ENCODE measurements around the gene SCFD2.

The SCFD2 gene

GRCh38 chr4:52877036-52877435 lies 488.8 kb downstream of the SCFD2 start:
- DNase-seq (ENCODE audit: low spot score), result no peak

- no peak for DNase-seq (ENCODE audit: low spot score)
Measured at GRCh38 chr4:52876069-52876468, 489.8 kb downstream of the SCFD2 start.

DNA sequence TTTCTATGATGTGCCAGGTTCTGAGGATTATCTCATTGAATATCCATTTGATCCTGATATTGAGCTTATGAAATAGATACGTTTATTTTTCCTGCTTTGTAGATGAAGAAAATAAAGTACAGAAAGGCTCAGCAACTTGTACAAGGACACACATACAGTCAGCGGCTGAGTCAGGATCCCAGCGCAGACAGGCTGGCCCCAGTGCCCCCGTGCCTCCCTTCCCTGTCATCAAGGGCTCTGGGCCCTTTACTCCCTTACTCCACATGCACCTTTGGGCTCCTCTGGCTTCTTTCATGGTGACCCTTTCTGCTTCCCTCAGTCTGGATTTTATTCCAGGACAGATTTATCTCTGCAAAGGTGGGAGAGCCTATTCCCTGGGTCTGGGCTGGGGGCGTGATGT lies 490.9 kb downstream of the SCFD2 start:
- no peak for DNase-seq (ENCODE audit: low spot score)

GRCh38 chr4:52873861-52874343 lies 492.0 kb downstream of the SCFD2 start:
- DNase-seq (ENCODE audit: low spot score), result no peak

- no peak for DNase-seq (ENCODE audit: low spot score)
Measured at GRCh38 chr4:52873191-52873590, 492.7 kb downstream of the SCFD2 start.

DNA sequence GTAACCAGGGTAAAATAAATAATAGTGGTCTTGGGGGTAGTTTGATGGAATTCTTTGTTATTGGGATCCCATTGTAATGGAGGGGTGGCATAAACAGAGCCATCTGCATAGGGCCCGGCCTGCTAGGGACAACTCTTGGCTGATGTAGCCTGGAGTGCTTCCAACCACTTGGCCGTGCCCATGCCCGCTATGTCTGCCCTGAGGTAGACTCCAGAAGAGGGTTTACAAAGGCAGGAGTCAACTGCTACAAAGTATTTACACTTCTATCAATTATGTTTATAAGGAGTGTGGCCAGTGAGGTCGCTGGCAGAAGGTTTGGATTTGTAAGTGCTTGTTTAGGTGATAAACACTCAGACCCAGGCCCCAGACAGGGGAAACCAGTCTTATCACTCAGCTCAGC lies 495.6 kb downstream of the SCFD2 start:
- DNase-seq (ENCODE audit: low spot score), result no peak

GRCh38 chr4:52869656-52870055 lies 496.2 kb downstream of the SCFD2 start:
- no peak for DNase-seq (ENCODE audit: low spot score)

GRCh38 chr4:52869196-52869595 lies 496.7 kb downstream of the SCFD2 start:
- DNase-seq (ENCODE audit: low spot score), result peak; percentile 69

DNA sequence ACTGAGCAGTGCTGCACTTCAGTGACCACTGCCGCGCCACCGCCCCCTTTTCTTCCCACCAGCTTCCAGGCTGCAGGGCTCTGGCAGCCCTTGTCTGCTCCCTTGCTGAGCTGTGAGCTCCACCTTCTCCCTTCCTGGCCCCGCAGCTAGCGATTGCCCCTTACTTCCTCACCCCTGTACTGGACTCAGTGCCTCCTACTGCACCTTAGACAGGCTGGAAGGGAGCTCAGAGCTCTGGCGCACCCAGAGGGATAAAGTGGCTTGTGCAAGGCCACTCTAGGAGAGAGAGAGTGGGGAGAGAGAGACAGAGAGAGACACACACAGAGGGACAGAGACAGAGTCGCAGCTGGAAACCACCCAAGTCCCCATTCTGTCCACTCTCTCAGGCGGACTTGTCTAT lies 497.7 kb downstream of the SCFD2 start:
- peak; percentile 49 for DNase-seq (ENCODE audit: low spot score)

GRCh38 chr4:52867163-52867562 lies 498.7 kb downstream of the SCFD2 start:
- DNase-seq (ENCODE audit: low spot score), result no peak

GRCh38 chr4:52866734-52867133 lies 499.1 kb downstream of the SCFD2 start:
- DNase-seq (ENCODE audit: low spot score), result no peak

GRCh38 chr4:52865300-52865699 lies 500.6 kb downstream of the SCFD2 start:
- no peak for DNase-seq (ENCODE audit: low spot score)

DNA sequence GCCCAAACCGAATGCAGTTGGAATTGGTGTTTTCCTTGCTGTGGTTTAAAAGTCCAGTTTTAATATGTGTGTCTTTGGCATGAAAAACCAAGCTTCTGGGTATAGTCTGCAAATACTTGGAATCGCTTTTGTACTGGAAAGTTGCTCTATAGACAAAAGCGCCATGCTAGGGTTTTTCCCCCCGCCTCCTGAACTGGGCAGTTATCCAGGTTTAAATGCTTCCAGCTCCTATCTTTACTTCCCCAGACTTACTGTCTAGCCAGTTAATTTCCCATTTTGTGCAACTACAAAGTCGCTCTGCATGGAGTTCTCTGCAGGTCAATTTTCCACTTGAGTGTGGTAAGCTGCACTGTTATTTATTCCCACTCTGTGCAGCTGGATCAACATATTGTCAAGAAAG lies 501.1 kb downstream of the SCFD2 start:
- DNase-seq (ENCODE audit: low spot score), result no peak

DNA sequence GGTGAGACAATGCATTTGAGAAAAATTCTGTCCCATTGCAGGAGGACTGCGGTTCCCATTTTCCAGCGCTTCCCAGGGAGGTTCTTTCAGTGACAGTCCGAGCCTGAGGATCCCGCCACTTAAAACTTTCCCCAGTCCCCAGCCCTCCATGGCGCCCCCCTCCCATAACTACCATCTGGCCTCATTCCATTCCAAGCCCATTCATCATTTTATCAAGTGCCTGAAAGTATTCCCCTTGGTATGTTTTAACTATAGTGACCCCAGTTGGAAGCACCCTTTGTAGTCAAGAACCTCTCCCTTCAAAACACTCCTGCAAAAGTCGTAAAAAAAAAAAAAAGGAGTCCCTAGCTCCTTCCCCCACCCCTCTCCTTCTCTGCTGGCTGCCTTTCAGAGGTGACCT lies 502.5 kb downstream of the SCFD2 start:
- DNase-seq (ENCODE audit: low spot score), result no peak

DNA sequence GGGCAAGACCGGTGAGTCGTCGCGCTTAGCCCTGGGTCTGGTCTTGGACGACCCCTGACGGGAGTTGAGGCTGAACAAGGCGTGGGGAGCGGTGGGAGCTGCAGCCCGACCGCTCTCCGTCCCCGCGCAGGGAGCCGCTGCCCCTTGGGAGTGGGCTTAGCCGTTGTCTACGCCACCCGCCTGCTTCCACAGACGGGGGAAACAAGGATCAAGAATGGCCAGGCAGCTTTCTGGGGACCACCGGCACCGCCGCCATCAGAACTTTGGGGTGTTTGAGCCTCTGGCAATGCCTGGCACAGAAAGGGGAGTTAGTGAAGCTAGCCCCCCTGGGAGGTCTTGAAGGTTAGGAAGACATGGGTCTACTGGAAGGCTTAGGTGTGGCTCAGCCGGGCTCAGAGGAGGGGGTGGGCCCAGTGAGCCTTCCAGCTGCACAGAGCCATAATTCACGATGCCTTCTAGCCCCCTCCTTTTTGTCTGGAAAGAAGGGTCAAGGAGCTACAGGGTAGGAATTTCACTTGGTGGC lies 503.2 kb downstream of the SCFD2 start:
- DNase-seq (ENCODE audit: low spot score), result no peak

DNA sequence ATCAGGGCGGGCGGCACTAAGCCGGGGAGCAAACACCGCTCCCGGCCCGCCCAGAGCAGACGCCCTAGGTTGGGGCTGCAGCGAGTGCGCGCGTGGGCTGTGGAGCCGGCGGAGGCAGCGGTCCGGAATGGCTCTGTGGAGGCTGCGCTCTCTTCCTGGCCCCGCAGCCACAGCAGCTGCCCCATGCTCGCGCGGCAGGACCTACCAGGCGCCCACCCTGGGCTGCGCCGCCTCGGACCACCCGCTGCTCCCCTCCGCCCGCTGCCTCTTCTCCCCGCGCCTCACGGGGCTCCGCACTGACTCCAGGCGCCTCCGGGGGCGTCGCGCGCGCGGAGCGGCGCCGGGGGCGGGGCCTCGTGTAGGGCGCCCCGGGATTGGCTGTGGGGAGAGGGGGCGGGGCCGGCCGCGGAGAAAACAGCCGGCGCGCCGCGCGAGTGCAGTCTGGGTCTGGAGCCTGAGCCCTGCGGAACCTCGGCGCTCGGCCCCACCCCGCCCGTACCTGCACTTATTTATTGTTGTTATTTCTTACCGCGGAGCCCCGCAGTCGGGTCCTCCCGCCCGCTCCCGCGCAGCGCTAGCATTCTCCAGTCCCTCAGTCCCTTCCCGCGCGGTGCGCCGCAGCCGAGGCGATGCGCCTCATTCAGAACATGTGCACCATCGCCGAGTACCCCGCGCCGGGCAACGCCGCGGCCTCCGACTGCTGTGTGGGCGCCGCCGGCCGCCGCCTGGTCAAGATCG lies 503.8 kb downstream of the SCFD2 start, which contains the start of gene RASL11B:
Gene RASL11B (plus strand): TSS at position 439 of the 738 bp plus-strand sequence. CDS start 191 bp downstream, at position 630.
- DNase-seq (ENCODE audit: low spot score), result peak; percentile 84

- no peak for DNase-seq (ENCODE audit: low spot score)
Measured at GRCh38 chr4:52861171-52861823, 504.6 kb downstream of the SCFD2 start.

DNA sequence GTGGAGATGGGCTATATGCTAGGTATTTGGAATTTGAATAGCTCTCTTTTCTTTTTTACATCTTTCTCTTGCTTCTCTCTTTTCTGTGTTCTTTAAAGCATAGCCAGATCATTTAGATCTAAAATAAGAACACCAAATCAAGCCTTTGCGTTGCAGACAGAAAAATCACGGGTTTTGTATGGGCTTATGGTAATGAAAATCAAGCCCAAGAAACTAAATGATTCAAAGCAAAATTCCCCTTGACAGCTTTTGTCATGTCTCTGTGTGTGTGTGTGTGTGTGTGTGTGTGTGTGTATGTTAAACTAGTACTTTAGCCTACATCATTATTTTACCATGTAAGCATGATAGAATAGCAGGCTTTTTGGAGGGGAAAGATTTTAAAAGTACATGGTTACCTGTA lies 505.5 kb downstream of the SCFD2 start:
- no peak for DNase-seq (ENCODE audit: low spot score)

DNA sequence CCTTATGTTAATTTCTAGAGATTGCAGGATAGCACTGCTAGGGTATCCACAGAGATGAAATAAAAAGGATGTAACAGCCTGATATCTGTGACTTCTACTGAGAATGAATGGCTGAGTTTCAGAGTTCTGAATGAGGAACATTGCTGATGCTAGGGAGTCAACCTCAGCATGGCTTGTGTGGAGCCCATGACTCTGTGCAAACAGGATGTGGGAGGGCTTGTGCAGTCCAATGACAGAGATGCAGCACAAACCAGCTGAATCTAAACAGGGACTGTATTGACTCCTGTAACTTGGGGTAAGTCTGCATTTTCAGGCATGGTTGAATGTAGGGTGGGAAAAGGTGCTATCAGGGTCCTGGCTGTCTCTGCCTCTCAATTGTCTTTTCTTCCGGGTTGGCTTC lies 509.1 kb downstream of the SCFD2 start:
- no peak for DNase-seq (ENCODE audit: low spot score)

DNA sequence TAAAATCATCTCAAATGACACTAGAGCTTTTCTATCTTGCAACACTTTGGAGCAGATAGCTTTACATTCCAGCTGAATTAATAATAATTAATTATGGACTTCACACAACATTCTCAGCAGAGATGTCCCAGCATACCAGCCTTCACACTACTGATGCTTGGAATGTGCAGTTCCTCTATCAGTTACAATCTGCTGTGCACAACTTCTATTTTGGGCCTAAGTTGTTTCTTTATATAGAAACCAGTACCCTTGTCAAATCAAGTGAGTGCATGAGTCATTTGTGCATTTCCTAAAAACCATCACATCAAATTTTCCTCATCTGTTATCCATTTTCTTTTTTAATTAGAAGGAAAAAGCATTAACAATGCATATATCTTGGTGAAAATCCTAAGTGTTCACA lies 512.5 kb downstream of the SCFD2 start:
- DNase-seq (ENCODE audit: low spot score), result peak; percentile 29

DNA sequence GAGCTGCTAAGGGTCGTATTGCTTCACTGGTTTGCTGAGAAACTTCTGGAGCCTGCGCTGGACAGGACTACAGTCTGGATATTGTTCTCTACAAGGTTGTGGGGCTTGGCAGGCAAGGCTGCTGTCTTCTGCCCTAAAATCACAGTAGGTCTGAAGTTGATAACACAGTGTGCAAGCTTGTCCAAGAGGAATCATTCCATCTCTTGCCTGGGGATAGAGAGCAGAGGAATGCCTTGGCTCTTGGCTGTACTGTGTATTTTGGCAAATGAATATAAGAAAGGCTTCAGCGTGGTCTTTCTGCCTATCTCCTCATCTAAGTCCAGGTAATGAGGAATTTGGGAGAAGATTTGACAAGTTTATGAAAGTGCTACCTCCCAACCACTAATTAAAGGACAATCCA lies 513.1 kb downstream of the SCFD2 start:
- DNase-seq (ENCODE audit: low spot score), result no peak

DNA sequence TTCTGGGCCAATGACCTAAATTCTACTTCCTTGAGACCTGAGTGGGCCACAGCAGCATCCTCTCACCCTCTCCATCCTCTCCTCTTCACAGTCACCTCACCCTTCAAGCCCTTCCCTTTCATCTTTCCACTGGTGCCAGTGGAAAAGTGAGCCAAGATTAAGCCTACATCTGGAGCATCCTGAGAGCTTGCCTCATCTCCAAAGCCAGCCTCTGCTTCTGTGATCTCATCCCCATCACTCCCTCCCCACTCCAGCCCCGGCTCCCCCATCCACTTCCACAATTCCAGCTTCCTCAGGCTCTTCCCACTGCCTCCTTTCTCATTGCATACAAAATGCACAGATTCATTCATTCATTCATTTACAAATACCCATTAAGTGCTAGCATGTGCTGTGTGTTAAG lies 513.8 kb downstream of the SCFD2 start:
- no peak for DNase-seq (ENCODE audit: low spot score)

DNA sequence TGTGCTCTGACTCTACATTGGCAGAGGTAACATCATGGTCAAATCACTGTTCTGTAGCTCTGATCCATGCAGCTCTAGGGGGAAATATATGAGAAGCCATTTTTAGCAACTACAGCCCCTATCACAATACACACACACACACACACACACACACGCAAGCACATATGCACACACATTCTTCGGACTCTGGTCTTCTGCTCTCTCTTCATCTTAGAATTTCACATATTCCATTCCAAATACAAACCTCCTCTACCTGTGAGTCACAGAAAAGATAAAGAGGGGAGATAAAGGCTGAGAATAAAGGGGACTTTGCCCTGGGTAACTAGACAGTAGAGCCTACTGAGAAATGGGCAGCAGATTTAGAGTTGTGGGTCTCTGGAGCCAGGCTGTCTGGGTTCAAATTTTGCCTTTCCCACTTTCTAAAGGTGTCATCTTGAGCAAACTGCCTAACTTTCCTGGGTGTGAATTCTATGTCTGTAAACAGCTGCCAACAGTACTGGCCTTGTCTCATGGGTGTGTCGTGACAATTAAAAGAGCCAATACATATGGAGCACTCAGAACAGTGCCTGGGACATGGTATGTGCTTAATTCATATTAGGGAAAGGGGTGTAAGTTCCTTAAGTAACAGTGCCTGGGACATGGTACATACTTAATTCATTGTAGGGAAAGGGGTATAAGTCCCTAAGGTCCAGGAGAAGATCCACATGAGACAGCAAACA lies 515.3 kb downstream of the SCFD2 start:
- no peak for DNase-seq (ENCODE audit: low spot score)

All from putamen (tissue), 1 donor.